ENCODE measurements around the gene FER1L5.

FER1L5 gene

DNA sequence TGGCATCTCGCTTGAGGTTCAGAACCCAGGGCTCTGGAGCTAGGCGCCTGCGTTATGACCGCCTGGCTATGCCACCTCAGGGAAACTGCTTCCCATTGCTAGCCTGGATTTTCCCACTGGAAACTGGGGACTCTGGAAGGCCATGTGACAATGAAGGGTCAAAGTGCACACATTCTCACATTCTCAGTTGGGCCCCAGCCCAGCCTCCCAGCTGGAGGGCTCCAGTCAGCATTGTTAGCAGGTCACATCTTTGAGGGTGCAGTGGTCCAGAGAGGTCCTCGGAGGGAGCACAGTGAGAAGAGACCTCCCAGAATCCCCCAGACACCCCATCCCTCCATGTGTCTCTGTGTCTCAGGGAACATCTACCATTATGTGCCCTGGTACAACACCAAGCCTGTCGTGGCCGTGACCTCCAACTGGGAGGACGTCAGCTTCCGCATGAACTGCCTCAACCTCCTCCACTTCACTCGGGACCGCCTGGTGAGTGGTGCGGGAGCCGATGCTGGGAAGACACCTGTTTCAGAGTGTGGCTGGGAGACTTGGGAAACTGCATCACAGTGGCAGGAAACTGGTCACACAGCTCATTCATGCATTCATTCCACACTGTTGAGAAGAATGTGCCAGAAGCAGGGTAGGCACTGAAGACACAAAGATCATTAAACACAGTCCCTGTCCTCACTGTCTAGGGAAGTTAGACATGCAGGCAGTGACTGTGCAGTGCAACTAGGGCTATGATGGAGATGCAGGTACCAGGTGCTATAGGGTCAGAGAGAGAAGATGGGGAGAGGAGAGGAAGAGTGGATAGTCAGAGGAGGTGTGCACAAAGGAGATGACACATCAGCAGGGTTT lies 41.6 kb downstream of the FER1L5 start:
- DNase-seq, result no peak

DNA sequence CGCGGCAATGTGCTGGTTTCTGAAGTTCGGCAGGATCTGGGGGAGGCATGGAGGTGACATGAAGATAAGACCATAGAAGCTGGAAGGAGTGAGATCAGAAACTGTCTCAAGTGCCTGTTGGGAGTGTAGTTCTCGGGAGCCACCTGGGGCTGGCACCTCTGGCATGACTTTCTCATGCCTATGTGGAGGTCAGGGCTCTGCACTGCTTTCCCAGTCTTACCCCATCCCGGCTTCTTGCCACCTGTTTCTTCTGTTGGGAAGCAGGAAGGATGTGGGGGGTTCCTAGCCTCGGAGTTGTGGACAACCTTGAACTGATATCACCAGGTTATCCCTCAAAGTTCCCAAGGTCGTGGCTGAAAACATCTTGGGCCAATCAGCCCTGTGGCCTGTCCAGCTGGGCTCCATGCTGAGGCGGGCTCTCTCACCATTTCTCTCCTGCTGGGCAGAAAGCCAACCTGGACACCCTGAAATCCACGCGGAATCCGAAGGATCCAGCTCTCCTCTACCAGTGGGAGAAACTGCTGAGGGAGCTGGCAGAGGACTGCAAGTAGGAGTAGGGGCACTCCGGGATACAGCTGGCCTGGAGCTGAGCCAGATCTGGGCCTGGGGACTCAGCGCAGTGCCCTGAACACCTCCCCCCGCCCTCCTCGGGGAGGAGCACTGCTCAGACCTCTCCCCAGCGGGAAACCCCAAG lies 42.5 kb downstream of the FER1L5 start:
- no peak for DNase-seq

DNA sequence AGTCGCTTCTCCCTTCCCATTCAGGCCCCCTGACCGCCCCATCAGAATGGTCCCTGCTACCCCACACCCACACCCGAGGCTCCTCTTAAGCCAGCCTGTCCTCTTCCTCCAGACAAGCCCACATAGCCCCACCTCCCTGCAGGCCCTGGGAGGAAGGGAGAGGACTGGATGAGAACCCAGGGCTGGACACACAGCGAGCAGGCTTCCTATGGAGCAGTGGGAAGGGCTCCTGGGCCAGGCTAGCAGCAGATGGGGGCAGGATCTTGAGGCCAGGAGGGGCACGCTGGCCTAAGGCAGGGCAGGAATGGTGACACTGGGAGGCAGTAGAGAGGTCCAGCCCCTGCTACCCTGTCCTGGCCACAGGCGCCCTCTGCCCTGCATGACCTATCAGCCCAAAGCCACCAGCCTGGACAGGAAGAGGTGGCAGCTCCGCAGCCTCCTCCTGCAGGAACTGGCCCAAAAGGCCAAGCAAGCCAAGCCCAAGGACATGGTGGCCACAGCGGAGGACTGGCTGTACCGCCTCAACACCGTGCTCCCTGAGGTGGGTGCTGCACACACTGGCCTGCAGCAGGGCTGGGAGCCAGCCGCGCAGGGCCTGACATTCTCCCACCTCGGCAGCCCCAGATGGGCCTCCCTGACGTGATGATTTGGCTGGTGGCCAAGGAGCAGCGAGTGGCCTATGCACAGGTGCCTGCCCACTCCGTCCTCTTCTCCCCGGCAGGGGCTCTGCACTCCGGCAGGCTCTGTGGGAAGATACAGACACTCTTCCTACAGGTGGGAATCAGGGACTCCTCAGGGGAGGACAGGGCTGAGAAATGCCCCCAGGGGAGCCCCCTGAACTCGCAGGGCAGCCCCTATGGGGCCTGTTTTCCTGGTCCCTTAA lies 43.3 kb downstream of the FER1L5 start:
- DNase-seq, result no peak

DNA sequence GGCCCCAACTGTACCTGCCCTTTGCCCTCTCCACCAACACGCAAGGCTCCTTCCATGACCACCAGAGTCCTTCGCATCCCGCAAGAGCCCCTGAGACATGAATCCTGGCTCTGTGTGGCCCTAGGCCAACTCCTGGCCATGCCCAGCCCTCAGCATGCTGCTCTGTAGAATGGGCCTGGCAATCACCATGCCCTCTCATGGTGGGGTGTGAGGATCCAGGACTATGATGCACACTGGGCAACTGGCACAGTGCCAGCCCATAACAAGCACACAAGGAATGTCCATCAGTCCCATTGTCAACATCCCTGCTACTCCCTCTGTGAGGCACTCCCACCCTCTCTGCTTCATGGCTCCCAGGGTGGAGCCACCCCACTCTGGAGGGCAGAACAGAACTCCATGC lies 44.7 kb downstream of the FER1L5 start:
- DNase-seq, result no peak

DNA sequence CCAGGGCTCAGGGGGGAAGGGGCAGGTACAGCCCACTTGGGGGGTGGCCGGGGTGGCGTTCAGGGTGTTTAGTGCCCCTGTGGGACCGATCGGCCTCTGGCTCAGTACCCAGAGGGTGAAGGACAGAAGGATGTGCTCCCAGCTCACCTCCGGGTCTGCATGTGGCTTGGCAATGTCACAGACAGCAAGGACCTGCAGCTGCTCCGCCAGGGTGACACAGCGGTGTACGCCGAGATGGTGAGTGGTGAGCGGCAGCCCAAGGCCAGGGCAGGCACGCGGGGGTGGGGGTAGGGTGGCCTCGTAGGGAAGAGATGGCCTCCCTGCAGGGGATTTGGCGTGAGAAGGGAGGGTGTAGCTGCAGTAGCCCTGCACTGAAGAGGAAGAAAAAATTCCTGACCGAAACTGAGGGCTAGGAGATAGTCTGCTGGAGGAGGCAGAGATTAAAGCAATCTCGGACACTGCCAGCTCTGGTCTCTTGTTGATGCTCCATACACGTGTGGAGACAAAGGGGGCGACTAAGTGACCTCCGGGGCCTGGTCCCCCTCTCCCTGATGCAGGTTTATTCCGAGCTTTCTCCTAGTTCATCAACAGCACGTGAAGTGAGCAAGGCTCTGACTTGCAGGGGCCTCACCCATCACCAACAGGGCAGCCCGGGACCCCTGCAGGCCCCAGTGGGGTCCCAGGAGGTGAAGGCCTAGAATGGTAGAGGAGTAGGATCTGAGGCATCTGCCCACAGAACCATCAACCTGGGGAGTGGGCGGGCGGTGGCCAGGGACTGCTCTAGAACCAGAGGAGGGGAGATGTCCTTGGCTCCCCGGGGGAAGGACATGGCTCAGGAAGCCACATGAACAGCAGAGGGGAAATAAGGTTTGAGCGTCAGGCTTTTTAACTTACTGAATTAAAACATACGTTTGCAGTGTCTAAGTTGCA lies 45.4 kb downstream of the FER1L5 start:
- DNase-seq, result no peak

DNA sequence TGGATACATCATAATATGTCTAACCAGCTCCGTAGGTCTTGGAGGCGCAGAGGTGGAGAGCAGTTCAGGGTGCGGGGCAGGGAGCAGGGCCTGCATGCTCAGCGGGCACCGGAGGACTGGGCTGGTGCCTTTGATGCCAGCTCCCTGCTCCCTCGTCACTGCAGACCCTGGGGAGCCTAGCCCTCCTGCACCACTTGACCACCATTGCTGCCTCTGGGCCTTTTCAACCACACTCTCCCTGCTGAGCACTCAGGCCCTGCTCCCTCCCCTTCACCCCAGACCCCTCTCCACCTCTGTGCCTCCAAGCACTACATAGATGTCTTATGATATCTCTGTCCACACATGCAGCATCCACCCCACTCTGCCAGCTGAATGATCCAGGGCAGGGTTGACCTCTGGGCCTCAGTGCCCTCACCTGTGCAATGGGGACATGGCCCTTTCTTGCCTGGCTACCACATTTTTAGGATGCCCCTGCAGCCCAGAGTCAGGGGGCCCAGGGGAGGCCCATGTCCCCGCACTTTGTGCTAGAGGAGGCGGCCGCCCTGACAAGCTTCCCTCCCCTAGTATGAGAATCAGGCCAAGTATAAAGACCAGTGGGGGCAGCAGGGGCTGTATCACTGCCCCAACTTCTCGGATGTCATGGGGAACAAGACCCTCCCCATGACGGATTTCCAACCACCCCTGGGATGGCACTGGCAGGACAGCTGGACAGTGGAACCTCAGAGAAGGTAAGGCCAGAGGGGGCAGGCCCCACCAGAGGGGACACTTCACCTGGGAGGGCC lies 46.3 kb downstream of the FER1L5 start:
- no peak for DNase-seq

DNA sequence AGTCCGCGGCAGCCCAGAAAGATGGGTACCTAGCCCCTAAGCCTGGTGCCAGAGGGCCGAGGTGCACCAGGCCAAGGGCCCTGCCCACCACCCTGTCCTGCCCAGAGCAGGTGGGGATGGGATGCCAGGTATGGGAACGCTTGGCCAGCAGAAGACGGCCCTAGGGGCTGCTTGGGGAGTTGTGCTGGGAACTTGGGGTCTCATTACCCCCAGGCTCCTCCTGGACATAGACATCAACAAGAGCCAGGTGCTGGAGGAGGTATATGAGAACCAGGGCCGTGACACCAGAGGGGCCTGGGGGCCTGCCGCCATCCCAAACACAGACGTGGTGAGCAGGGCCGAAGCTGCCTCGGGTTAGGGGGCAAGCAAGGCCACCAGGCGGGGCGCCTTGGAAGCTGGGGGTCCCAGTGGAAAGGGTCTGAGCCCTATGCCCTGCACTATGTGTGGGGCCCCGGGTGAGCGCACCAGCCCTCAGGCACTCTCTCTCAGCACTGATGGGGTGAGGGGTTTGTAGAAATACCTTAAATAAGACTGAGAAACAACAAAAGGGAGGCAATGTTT lies 46.9 kb downstream of the FER1L5 start:
- no peak for DNase-seq

DNA sequence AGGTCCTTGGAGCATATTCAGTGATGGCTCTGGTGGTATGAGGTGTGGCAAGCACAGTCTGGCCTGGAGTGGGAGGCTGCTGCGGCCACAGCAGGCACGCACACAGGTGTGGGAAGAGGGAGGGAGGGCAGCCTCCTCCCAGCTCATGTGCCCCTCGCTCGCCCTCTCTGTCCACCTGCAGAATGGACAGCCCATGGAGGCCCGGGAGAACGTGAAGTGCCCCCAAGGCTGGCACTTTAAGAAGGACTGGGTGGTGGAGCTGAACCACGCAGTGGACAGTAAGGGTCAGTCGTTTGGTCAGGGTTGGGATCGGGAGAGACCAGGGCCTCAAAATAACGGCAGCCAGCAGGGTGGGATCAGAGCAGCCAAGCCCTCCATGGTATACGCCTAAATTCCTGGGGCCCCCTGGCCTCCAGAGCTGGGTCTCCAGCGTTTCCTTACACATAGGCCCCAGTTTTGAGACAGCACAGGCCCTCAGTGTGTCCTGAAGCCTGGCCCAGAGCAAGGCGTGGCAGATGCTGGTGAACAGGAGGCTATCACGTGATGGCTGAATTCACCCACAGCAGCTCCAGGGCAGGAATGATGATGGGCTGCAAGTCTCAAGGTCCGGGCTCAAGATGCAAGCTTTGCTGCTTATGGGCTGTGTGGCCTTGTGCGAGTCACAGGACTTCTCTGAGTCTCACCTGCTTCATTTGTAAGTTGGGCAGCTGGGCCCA lies 47.9 kb downstream of the FER1L5 start:
- DNase-seq, result no peak

DNA sequence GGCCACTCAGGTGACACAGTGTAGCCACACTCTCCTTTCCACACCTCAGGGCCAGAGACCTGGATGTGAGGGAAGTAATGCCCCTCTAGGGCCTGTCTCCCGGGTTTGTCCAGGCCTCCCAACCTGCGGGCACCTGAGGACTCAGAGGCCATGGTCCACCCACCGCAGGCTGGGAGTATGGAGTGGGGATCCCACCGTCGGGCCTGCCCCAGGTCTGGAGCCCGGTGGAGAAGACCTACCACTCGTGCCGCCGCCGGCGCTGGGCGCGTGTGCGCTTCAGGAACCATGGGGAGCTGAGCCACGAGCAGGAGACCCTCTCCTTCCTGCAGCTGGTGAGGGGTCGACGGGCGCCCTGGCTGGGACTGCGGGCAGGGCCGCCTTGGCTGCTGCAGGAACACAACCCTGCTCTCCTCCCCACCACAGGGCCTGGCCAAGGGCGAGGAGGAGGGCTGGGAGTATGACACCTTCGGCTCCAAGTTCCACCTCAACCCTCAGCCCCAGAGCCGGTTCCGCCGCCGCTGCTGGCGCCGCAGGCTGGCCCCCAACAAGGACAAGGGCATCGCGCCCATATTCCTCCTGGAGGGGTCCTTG lies 48.6 kb downstream of the FER1L5 start:
- no peak for DNase-seq

DNA sequence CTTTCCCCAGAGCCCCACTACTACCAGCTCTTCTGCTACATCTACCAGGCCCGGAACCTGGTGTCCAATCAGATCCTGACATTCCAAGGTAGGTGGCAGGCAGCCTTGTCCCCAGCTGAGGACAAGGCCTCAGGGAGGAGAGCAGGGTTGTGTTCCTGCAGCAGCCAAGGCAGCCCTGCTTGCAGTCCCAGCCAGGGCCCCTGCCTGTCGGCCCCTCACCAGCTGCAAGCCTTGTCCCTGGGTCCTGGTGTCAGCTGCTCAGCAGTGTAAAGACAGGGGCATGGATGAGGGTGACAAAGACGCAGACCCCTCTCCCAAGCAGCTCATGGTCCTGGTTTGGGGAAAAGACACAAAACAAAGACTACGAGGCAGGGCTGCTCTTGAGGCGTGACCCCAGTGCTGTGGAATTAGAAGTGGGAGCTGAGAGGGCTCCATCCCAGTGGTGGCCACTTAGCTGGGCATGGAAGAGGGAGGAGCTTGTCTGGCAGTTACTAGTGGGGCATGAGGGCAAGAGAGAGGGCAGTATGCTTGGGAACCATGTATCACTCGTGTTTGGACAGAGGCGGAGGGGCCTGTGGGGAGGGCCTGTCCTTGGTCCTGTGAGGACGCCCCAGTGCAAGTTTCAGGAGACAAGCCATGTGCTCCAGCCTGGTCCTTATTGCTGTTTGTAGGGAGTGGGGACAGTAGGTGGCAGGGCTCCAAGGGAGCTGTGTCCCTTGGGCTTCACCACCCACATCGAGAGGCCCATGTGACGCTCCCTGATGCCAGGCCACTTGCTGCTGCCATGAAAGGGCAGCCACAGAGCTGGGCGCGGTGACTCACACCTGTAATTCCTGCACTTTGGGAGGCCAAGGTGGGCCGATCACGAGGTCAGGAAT lies 49.8 kb downstream of the FER1L5 start:
- no peak for DNase-seq

DNA sequence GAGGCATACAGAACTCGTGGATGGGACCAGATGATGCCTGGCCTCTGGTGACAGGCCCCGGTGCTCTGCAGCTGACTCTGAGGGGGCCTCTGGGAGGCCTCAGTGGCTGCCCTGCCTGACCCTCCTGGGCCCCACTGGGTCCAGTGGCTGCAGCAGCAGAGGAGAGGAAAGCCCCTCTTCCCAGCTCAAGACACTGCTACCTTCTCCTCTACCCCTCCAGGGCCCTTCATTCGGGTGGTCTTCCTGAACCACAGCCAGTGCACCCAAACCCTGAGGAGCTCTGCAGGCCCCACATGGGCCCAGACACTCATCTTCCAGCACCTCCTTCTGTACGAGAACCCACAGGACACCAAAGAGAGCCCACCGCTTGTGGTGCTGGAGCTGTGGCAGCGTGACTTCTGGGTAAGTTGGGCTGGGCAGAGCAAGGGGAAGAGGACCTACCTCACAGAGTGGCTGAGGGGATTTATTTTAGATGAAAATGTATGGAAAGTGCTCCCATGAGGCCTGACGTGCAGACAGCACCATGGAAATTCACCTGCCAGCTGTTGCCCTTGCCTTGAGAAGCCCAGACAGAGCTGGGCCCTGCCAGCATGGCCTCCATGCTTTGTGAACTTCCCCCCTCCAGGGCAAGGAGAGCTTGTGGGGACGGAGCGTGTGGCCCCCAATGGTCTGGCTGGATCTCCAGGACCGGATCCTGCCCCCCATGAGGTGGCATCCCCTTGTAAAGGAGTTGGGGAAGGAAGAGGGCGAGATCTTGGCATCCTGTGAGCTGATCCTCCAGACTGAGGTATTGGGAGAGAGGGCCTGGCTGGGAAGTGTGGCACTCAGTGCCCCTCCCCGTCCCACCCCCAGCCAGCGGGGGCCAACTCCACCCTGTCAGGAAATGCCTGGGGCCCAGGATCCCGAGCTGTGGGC lies 51.0 kb downstream of the FER1L5 start:
- DNase-seq, result no peak

DNA sequence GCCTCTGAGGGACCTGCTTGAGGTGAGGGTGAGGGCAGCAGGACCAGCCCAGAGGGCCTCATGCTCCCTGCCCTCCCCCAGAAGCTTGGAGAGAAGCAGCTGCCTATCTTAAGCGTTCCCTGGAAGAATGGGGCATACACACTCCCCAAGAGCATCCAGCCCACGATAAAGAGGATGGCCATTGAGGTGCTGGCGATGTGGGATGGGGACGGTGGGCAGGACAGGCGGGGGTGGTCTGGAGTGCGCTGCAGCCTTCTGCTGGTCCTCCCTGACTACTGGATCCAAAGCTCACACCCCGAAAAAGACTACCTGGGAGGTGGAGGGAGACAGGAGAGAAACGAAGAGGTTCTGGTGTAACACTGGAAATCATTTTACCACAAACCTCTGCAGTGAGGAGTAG lies 51.7 kb downstream of the FER1L5 start:
- DNase-seq, result no peak

DNA sequence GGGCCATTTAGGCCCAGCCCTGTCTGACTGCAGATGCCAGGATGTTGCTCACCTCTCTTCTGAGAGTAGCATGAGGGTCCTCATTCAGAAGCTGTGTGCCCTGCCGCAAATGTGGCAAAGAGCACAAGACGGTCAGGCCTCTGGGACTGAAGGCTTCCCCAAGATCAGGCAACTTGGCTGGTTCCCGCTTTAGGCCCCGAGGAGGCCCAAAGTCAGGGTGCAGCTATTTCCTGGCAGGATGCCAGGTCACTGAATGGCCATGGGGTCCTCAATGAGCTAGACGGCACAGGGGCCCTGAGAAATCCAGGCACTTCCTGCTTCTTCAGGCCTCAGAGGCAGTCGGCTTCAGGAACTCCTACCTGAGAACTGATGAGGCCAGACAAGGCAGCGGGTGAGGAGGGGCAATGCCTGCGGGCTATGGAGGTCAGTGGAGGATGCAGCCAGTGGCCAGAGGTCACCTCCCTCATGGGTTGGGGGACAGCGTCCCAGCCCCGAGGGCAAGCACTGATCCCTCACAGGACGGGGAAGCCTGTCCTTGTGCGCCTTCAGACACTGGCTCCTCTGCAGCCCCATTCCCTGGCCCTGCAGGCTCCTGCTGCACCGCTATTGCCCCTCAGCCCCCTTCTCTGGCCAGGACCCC lies 52.4 kb downstream of the FER1L5 start:
- no peak for DNase-seq

DNA sequence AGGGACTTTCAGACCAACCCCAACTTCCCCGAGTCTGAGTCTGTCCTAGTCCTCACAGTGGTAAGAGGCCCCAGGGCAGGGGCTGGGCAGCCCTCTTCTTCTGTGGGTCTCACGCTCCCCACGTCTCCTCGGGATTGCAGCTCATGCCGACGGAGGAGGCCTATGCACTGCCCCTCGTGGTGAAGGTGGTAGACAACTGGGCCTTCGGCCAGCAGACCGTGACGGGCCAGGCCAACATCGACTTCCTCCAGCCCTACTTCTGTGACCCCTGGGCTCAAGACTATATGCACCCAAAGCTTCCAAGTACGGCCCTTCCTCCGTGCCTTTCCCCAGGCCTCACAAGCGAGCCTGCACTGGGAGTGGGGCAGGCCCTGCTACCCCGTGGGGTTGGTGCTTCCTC lies 53.0 kb downstream of the FER1L5 start:
- DNase-seq, result no peak

DNA sequence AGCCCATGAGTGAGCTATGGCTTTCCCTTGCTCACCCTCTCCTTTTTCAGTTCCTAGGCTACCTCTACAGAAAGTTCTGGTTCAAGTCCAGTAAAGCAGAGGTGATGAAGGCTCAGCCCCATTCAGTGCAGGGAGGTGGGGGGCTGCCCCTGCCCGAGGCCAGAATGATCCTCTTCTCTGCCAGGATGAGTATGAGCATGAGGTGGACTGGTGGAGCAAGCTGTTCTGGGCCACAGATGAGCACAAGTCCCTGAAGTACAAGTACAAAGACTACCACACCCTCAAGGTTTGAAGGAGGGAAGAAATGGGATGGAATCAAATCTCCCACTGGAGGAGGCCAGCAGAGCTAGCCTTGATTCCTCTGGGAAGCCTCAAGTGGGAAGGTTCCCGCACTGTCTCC lies 54.9 kb downstream of the FER1L5 start:
- DNase-seq, result no peak

DNA sequence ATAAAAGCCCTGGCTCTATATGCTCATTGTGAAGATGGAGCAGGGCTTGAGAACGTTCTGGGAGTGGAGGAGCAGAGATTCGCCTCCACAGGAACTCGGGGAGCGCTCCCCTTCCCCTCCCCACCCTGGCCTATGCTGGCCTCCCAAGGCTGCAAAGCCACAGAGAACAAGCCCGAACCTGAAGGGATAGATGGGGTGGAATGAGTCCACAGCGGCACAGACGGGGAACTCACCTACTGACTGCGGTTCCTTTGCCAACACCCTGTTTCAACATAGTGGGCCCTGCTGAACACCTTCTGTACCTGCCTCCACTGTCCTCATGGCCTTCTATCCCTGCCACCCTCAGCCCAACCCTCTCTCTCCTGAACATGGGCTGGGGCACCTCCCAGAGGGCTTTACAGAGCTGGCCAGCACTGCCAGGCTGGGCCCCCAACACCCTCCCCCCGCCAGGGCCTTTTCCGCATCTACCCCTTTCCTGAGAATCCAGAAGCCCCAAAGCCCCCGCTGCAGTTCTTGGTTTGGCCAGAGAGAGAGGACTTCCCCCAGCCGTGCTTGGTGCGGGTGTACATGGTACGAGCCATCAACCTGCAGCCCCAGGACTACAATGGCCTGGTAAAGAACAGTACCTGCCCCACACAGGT lies 55.8 kb downstream of the FER1L5 start:
- no peak for DNase-seq

DNA sequence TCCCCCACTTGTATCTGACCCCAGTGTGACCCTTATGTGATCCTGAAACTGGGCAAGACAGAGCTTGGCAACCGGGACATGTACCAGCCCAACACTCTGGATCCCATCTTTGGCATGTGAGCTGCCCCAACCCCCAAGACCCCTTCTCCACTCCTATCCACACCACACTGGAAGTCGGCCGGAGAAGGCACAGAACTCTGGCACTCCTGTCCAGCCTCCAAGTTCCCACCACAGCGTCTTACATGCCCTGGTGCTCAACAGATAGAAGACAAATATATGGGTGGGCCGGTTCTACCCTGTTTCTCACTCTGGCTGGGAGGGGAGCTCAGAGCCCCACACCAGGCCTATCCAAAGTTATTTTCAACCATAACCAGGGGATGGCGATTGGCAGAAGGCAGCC lies 56.5 kb downstream of the FER1L5 start:
- no peak for DNase-seq

Measured in NCI-H226 (cell line).